Stromal cell of bone marrow (primary cell): ENCODE data around the gene HS3ST3A1.

Experiments used
- DNase-seq: peaks from one replicate; pipeline ENCODE4 v3.0.0-alpha.2; 2012; ENCODE audit warnings: low read depth

The HS3ST3A1 gene

GRCh38 chr17:13491916-13492736, 109.6 kb downstream of the HS3ST3A1 start:
- no peak for DNase-seq

- no peak for DNase-seq
Observed at GRCh38 chr17:13491491-13491890, 110.2 kb downstream of the HS3ST3A1 start.

- no peak for DNase-seq
Observed at GRCh38 chr17:13490906-13491482, 110.7 kb downstream of the HS3ST3A1 start.

- no peak for DNase-seq
Observed at GRCh38 chr17:13490427-13490826, 111.3 kb downstream of the HS3ST3A1 start.

- no peak for DNase-seq
Observed at GRCh38 chr17:13485327-13485726, 116.4 kb downstream of the HS3ST3A1 start.

- DNase-seq, result no peak
Observed at GRCh38 chr17:13484020-13484419, 117.7 kb downstream of the HS3ST3A1 start.

- DNase-seq, result no peak
Observed at GRCh38 chr17:13480877-13481276, 120.9 kb downstream of the HS3ST3A1 start.

- DNase-seq, result no peak
Observed at GRCh38 chr17:13478326-13478830, 123.4 kb downstream of the HS3ST3A1 start.

GRCh38 chr17:13477180-13477611, 124.5 kb downstream of the HS3ST3A1 start:
- no peak for DNase-seq

- DNase-seq, result no peak
Observed at GRCh38 chr17:13476720-13477119, 125.0 kb downstream of the HS3ST3A1 start.

- no peak for DNase-seq
Observed at GRCh38 chr17:13475574-13476223, 126.0 kb downstream of the HS3ST3A1 start.

- DNase-seq, result no peak
Observed at GRCh38 chr17:13474073-13474800, 127.5 kb downstream of the HS3ST3A1 start.

GRCh38 chr17:13465678-13466077, 136.1 kb downstream of the HS3ST3A1 start:
- no peak for DNase-seq

- DNase-seq, result no peak
Observed at GRCh38 chr17:13462673-13463124, 139.0 kb downstream of the HS3ST3A1 start.

GRCh38 chr17:13462146-13462545, 139.6 kb downstream of the HS3ST3A1 start:
- no peak for DNase-seq

- DNase-seq, result no peak
Observed at GRCh38 chr17:13460261-13461000, 141.3 kb downstream of the HS3ST3A1 start.

GRCh38 chr17:13457783-13458182, 143.9 kb downstream of the HS3ST3A1 start:
- DNase-seq, result no peak
